ENCODE measurements around the gene MAML3. TPM values are rescaled to one million over a fixed set of nuclear protein-coding genes. Genes with fewer than 3 reads are reported as not detected.

MAML3 gene
- total RNA-seq, 1 donor from 2014 or later: 8.1 TPM

GRCh38 chr4:139938414-139938813 lies 215.6 kb downstream of the MAML3 start:
- Mint-ChIP-seq H3K9me3 (ENCODE audit: unreplicated experiment) (peaks cover under 1% of the 10 kb centered on the region), H3K4me1 (ENCODE audit: low read depth, unreplicated experiment) (peaks cover 5% of the 10 kb centered on the region), H3K36me3 (ENCODE audit: low read depth, unreplicated experiment) (no peaks in the 10 kb centered on the region), H3K27me3 (ENCODE audit: low read depth, unreplicated experiment) (no peaks in the 10 kb centered on the region), H3K27ac (ENCODE audit: unreplicated experiment) (no peak overlapping the region), H3K4me3 (ENCODE audit: unreplicated experiment) (no peak overlapping the region)
- H3K9ac ChIP-seq (ENCODE audit: low read length): no peak overlapping the region
- no peaks in the 10 kb centered on the region for H3K27me3 ChIP-seq (ENCODE audit: insufficient read depth, low read length)
- FAIRE-seq (no peak), DNase-seq (ENCODE audit: low read depth) (no peak)
- no peaks in the 10 kb centered on the region for H3K4me1 ChIP-seq (ENCODE audit: insufficient read depth, low read length)
- H3K9me3 ChIP-seq (ENCODE audit: insufficient read depth, low read depth, low read length): no peaks in the 10 kb centered on the region
- H3K4me3 ChIP-seq (ENCODE audit: insufficient read depth, low read depth, low read length): no peak overlapping the region
- no peak for TF ChIP-seq EZH2 (IDR thresholded peaks at IDR 0.05; ENCODE audit: insufficient read depth, low read length)
- no peak for TF ChIP-seq CTCF (IDR thresholded peaks at IDR 0.05; ENCODE audit: insufficient read depth, low read depth, low read length)
- no peak overlapping the region for H3K4me2 ChIP-seq (ENCODE audit: low read length)
- no peak overlapping the region for H3K27ac ChIP-seq (ENCODE audit: low read depth, low read length)
- H4K20me1 ChIP-seq (ENCODE audit: insufficient read depth, low read length): no peaks in the 10 kb centered on the region
- no peaks in the 10 kb centered on the region for H3K79me2 ChIP-seq (ENCODE audit: insufficient read depth, low read length)
- H3K36me3 ChIP-seq (ENCODE audit: insufficient read depth, low read length): no peaks in the 10 kb centered on the region
- no peak overlapping the region for H2AFZ ChIP-seq (ENCODE audit: low read depth, low read length)

GRCh38 chr4:139935911-139936310 lies 218.1 kb downstream of the MAML3 start:
- Histone ChIP-seq H3K36me3 (ENCODE audit: insufficient read depth, low read length) (no peaks in the 10 kb centered on the region), H3K4me3 (ENCODE audit: insufficient read depth, low read depth, low read length) (no peak overlapping the region), H2AFZ (ENCODE audit: low read depth, low read length) (no peak overlapping the region), H3K9ac (ENCODE audit: low read length) (no peak overlapping the region), H3K79me2 (ENCODE audit: insufficient read depth, low read length) (no peaks in the 10 kb centered on the region), H3K9me3 (ENCODE audit: insufficient read depth, low read depth, low read length) (no peaks in the 10 kb centered on the region), H4K20me1 (ENCODE audit: insufficient read depth, low read length) (no peaks in the 10 kb centered on the region), H3K27ac (ENCODE audit: low read depth, low read length) (no peak overlapping the region), H3K4me2 (ENCODE audit: low read length) (no peak overlapping the region), H3K27me3 (ENCODE audit: insufficient read depth, low read length) (no peaks in the 10 kb centered on the region), H3K4me1 (ENCODE audit: insufficient read depth, low read length) (no peaks in the 10 kb centered on the region)
- Mint-ChIP-seq H3K27ac (ENCODE audit: unreplicated experiment) (no peak overlapping the region), H3K4me3 (ENCODE audit: unreplicated experiment) (no peak overlapping the region), H3K4me1 (ENCODE audit: low read depth, unreplicated experiment) (peaks cover 4% of the 10 kb centered on the region), H3K9me3 (ENCODE audit: unreplicated experiment) (no peaks in the 10 kb centered on the region), H3K27me3 (ENCODE audit: low read depth, unreplicated experiment) (no peaks in the 10 kb centered on the region), H3K36me3 (ENCODE audit: low read depth, unreplicated experiment) (no peaks in the 10 kb centered on the region)
- TF ChIP-seq EZH2 (IDR thresholded peaks at IDR 0.05; ENCODE audit: insufficient read depth, low read length) (no peak), CTCF (IDR thresholded peaks at IDR 0.05; ENCODE audit: insufficient read depth, low read depth, low read length) (no peak)
- no peak for FAIRE-seq
- no peak for DNase-seq (ENCODE audit: low read depth)

- H3K4me1 ChIP-seq (ENCODE audit: insufficient read depth, low read length): no peaks in the 10 kb centered on the region
- no peaks in the 10 kb centered on the region for H3K27me3 ChIP-seq (ENCODE audit: insufficient read depth, low read length)
- no peak overlapping the region for H3K4me2 ChIP-seq (ENCODE audit: low read length)
- peaks cover 4% of the 10 kb centered on the region for H3K4me1 Mint-ChIP-seq (ENCODE audit: low read depth, unreplicated experiment)
- H3K36me3 Mint-ChIP-seq (ENCODE audit: low read depth, unreplicated experiment): no peaks in the 10 kb centered on the region
- H3K27ac Mint-ChIP-seq (ENCODE audit: unreplicated experiment): peak overlapping the region; percentile 67
- no peaks in the 10 kb centered on the region for H3K9me3 Mint-ChIP-seq (ENCODE audit: unreplicated experiment)
- H2AFZ ChIP-seq (ENCODE audit: low read depth, low read length): no peak overlapping the region
- H3K36me3 ChIP-seq (ENCODE audit: insufficient read depth, low read length): no peaks in the 10 kb centered on the region
- H3K9me3 ChIP-seq (ENCODE audit: insufficient read depth, low read depth, low read length): no peaks in the 10 kb centered on the region
- H3K79me2 ChIP-seq (ENCODE audit: insufficient read depth, low read length): no peaks in the 10 kb centered on the region
- no peaks in the 10 kb centered on the region for H4K20me1 ChIP-seq (ENCODE audit: insufficient read depth, low read length)
- no peaks in the 10 kb centered on the region for H3K27me3 Mint-ChIP-seq (ENCODE audit: low read depth, unreplicated experiment)
- TF ChIP-seq EZH2 (IDR thresholded peaks at IDR 0.05; ENCODE audit: insufficient read depth, low read length): no peak
- TF ChIP-seq CTCF (IDR thresholded peaks at IDR 0.05; ENCODE audit: insufficient read depth, low read depth, low read length): no peak
- no peak overlapping the region for H3K4me3 ChIP-seq (ENCODE audit: insufficient read depth, low read depth, low read length)
- no peak overlapping the region for H3K27ac ChIP-seq (ENCODE audit: low read depth, low read length)
- DNase-seq (ENCODE audit: low read depth): no peak
- FAIRE-seq: no peak
- H3K9ac ChIP-seq (ENCODE audit: low read length): no peak overlapping the region
- H3K4me3 Mint-ChIP-seq (ENCODE audit: unreplicated experiment): no peak overlapping the region
Measured at GRCh38 chr4:139934708-139935195, 219.2 kb downstream of the MAML3 start.

Measured in astrocyte (in vitro differentiated cells and primary cell).